NCI-H1092 treated with DMSO at 0.1 percent for 48 hours (cell line): Measurements from ENCODE around the gene VSIG10.
A peak's percentile ranks its signal among the peaks of the same experiment; 100 is the strongest.
"Not testable (repeated sequence)": the region's sequence is repeated elsewhere in the genome, so short reads cannot be mapped to it uniquely, and the experiment has no call there.

ENCODE experiments used
- DNase-seq: peaks from one replicate; lab custom pipeline; 2025; lab: John Stamatoyannopoulos, UW

Gene VSIG10, protein sequence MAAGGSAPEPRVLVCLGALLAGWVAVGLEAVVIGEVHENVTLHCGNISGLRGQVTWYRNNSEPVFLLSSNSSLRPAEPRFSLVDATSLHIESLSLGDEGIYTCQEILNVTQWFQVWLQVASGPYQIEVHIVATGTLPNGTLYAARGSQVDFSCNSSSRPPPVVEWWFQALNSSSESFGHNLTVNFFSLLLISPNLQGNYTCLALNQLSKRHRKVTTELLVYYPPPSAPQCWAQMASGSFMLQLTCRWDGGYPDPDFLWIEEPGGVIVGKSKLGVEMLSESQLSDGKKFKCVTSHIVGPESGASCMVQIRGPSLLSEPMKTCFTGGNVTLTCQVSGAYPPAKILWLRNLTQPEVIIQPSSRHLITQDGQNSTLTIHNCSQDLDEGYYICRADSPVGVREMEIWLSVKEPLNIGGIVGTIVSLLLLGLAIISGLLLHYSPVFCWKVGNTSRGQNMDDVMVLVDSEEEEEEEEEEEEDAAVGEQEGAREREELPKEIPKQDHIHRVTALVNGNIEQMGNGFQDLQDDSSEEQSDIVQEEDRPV

DNA sequence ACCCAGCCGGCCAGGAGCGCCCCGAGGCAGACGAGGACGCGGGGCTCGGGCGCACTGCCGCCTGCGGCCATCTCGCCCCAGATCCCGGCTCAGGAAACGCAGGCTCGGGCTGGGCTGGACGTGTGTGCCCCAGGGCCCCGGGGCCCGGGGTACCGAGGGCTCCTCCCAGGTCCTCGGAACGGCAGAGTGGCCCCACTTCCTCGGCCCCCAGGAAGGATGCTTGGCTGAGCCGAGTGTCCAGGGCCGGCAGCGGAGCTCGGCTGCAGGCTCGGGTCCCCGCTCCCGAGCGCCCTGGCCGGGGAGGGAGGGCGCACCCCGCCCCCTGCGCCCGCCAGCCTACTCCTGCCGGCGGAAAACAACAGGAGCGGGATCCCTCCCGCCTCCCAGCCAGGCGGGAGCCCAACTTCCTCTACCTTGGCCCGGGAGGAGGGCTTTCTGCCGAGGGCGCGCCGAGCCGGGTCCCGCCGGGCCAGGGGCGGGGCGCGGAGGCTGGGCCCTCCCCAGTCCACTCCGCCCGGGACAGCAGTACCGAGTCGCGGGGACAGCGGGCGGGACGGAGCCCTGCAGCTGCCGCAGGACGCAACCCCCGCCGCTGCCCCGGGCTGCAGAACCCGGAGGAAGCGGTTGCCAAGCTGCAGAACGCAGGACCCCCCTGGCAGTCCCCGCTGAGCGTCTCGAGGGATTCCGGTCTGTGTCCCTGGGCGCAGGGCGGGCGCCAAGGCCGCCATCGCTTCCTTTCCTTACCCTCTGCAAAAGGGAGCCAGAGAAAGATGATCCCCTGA lies at the start of gene VSIG10:
TSS of gene VSIG10 (minus strand) at position 411 of the 782 bp plus-strand sequence. CDS start at position 71, 340 bp downstream.
- DNase-seq = peak; percentile 48

DNA sequence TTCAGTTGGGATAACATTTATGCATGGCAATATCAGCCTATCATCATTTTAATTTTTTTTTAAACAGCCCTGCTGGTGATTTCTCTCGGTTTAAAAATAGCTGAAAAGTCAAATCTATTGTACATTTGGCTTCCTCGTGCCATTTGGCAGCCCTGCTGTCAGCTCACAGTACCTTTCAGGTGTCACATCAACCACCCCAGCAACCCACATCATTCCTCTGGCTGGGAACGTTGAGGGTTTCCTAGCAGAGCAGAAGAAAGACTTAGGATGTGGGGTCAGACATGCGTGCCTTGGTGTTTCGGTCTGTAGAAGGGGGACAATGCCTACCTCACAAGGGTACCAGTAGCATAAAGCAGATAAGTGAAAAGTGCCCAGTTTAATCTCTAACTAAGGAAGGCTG lies 47.9 kb upstream of the VSIG10 start:
- DNase-seq = no peak

DNA sequence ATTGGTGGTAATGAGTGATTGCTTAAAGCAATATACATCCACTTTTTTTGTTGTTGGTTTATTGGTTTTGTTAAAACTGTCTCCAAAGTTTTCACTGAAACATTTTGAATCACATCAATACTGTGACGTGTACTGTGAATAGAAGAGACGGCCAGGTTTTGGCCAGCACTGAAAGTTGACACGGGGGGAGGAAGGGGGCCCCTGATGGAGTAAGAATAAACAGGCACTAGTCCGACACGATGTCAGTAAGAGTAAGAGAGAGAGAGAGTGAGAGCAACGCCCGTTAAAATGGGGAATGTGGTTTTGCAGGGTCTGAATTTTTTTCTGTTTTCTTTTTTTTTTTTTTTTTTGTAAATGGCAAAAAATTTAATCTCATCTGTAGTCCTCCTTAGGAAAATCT lies 46.8 kb upstream of the VSIG10 start:
- DNase-seq = no peak

DNA sequence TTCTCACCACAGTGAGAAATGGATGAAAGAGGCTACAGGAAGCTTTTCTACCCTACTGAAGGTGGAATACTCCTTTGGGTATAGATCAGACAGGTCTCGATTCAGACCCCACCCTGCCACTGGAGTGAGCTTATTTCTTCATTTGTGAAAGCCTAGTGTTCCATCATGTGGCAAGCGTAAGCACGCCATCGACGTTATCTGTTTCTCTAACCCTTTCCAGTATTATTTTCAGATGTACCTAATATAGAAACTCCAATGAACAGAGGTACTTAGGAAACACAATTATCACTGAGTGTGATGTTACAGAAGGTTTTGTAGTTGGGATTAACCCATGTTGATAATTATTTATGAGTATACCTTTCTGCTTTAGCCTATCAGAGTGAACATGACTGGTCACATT lies 44.5 kb upstream of the VSIG10 start:
- DNase-seq = no peak

DNA sequence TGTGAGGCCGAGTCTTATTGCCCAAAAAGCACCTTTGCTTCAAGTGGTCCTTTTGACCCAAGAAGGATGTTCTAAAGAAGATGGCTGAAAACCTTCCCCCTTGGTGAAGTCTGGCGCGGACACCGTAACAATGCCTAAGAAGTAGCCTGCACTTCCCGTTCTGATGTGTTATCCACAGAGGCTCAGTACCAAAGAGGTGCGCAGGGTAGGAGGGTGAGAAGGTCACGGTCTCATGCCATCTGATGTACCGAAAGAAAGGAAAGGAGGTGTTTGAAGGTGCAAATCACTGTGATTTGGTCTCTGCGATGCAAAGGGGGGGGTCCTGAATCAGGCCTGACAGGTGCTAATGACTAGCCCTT lies 42.0 kb upstream of the VSIG10 start:
- no peak for DNase-seq

DNA sequence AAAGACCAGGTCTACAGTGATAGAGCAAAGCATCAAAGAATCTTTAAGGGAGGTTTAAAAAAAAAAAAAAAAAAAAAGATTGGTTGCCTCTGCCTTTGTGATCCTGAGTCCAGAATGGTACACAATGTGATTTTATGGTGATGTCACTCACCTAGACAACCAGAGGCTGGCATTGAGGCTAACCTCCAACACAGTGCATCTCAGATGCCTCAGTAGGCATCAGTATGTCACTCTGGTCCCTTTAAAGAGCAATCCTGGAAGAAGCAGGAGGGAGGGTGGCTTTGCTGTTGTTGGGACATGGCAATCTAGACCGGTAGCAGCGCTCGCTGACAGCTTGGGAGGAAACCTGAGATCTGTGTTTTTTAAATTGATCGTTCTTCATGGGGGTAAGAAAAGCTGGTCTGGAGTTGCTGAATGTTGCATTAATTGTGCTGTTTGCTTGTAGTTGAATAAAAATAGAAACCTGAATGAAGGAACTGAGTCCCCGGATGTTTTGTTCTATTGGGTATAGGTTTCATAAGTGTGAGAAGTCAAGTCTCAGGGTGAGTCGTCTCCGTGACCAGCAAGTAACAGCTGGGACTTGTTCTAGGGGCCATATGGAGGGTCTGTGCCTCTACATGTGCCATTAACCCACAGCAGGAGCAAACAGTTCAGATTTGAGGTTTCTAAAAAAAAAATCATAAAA lies 41.4 kb upstream of the VSIG10 start:
- DNase-seq = no peak

DNA sequence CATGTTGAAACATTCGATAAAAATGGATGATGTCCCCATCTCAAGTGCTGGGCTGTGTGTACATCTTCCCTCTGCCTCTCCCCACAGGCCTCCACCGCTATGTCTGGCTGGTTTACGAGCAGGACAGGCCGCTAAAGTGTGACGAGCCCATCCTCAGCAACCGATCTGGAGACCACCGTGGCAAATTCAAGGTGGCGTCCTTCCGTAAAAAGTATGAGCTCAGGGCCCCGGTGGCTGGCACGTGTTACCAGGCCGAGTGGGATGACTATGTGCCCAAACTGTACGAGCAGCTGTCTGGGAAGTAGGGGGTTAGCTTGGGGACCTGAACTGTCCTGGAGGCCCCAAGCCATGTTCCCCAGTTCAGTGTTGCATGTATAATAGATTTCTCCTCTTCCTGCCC lies 40.7 kb upstream of the VSIG10 start:
- no peak for DNase-seq

DNA sequence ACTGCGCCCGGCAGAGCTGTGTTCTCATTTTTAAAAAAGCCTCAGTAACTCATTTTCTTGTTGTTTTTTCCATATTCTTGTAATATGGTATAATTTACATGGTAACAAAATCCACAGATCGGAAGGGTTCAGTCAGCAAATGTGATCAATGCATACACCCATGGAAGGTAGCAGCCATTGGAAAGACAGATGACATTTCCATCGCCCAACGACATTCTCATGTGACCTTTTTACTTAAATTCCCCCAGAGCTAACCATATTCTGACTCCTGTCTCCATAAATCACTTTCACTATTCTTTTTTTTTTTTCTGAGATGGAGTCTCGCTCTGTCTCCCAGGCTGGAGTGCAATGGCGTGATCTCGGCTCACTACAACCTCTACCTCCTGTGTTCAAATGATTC lies 37.0 kb upstream of the VSIG10 start:
- DNase-seq = no peak

DNA sequence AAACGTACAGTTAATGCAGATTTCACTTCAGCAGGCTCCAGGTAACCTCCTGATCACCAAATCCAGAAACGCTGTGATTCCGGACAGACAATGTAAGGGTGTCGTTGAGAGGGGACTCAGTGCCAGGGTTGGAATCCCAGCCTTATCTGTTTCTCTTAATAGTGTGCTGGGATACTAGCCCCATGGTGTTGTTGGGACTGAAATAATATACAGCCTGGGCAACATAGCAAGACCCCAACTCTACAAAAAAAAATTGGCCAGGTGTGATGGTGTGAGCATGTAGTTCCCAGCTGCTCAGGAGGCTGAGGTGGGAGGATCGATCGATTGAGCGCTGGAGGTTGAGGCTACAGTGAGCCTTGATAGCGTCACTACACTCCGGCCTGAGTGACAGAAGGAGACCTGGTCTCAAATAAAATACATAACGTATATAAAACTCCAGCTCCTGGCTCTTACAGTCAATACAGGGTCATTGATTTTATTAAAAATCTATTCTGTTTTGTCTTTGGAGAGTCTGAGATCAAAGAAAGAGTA lies 33.4 kb upstream of the VSIG10 start:
- no peak for DNase-seq

DNA sequence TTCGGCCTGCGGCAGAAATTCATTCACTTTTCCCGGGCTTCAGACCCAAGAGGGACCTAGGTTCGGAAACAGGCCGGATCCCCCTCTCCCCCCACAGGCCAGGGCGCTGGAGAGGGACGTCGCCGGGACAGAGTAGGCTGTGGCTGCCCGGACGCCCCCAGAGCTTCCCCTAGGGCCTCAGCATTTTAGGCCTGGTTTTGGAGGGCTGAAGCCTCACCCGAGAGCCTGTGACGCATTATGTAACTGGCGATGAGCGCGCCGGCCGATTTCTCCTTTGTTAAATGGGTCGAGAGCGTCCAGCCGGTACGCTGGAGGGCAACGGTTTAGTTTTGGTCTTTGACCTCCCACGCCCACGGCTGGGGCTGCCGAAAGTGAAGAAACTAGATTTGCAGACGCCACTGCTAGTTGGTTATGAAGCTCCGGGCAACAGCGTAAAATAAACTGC lies 32.8 kb upstream of the VSIG10 start:
- no peak for DNase-seq

DNA sequence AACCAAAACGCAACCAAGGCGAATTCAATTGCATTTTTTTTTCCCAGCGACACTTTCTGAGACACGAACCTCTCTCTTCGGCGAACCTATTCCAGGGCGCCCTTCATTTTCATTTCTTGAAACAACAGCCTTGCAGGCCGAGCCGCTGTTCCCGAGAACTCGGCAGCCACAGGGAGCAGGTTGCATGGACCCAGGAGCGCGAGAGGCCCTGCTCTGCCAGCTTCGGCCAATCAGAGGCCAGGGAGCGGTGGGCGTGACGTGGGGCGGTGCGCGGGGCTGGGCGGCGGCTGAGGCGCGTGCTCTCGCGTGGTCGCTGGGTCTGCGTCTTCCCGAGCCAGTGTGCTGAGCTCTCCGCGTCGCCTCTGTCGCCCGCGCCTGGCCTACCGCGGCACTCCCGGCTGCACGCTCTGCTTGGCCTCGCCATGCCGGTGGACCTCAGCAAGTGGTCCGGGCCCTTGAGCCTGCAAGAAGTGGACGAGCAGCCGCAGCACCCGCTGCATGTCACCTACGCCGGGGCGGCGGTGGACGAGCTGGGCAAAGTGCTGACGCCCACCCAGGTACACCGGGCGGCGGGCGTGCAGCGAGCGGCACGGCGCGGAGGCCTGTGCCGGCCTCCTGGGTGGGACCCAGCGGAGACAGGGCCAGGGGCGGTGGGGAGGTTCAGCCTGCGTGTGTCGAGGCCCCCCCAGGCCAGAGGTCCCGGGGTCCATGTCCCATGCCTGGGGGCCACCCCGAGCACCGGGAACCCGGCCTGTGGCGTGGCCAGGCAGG lies 32.2 kb upstream of the VSIG10 start, which contains the start of gene PEBP1:
TSS of gene PEBP1 (plus strand) at position 337 of the 771 bp plus-strand sequence. CDS start at position 423, 86 bp downstream.
- DNase-seq = peak; percentile 85

DNA sequence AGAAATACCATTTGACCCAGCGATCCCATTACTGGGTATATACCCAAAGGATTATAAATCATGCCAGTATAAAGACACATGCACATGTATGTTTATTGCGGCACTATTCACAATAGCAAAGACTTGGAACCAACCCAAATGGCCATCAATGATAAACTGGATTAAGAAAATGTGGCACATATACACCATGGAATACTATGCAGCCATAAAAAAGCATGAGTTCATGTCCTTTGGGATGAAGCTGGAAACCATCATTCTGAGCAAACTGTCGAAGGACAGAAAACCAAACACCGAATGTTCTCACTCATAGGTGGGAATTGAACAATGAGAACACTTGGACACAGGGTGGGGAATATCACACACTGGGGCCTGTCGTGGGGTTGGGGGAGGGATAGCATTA lies 25.6 kb upstream of the VSIG10 start:
- not testable (repeated sequence) for DNase-seq

DNA sequence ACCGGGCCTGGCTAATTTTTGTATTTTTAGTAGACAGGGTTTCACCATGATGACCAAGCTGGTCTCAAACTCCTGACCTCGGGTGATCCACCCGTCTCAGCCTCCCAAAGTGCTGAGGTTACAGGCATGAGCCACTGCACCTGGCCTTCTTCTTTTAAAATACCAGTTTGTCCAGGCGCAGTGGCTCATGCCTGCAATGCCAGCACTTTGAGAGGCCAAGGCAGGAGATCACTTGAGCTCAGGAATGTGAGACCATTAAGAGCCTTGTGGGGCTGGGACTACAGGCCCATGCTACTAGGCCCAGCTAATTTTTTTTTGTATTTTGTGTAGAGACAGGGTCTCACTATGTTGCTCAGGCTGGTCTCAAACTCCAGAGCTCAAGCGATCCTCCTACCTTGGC lies 24.1 kb upstream of the VSIG10 start:
- DNase-seq = no peak

DNA sequence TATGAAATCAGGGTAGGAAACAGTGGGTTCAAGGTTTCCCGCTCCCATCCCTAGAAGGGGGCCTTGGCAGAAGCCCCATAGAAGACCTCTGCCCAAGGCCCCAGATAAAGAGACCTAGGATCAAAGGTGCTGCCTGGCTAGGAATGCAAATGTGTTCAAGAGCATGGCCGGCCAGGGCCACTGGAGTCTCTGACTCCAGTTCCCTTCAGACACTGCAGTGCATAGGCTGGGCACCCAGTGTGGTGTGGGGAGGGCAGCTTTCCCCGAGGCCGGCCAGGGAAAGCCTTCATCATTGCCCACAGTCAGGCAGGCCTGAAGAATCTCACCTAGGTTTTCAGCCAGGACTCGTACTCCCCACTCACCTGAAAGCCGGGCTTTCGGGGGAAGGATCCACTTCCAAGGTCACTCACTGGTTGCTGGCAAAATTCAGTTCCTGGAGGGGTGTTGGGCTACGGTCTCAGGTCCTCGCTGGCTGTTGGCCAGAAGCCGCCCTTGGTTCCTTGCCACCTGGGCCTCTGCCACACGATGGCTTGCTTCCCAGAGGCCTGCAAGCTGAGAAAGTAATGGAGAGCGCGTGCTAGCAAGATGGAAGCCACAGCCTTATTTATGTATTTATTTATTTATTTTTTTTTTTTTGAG lies 22.4 kb upstream of the VSIG10 start:
- DNase-seq = peak; percentile 86

DNA sequence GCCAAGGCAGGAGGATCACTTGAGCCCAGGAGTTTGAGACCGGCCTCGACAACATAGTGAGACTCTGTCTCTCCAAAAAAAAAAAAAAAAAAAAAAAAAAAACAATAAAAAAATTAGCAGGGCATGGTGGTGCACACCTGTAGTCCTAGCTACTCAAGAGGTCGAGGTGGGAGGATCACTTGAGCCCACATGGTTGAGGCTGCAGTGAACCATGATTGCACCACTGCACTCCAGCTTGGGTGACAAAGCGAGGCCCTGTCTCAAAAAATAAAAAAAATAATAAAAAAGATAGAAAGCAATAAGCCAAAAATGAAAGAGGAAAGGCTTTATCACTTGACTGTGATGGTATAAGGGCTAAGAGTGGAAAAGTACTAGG lies 21.9 kb upstream of the VSIG10 start:
- no peak for DNase-seq

DNA sequence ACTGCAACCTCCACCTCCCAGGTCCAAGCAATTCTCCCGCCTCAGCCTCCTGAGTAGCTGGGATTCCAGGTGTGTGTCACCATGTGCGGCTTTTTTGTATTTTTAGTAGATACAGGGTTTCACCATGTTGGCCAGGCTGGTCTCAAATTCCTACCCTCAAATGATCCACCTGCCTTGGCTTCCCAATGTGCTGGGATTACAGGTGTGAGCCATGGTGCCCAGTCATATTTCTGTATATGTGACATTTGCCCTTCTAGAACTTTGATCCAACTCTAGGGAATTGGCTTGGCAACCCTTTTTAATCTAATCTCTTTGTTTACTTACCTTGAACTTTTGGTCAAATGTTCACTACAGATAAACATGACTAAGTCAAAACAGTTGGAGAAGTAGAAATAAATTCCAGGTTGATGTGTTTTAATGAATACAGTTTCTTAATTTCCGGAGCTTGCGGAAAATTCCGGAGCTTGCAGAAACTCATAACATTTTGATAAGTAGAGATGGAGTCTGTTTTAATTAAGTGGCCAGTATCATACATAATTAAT lies 20.6 kb upstream of the VSIG10 start:
- DNase-seq = no peak

DNA sequence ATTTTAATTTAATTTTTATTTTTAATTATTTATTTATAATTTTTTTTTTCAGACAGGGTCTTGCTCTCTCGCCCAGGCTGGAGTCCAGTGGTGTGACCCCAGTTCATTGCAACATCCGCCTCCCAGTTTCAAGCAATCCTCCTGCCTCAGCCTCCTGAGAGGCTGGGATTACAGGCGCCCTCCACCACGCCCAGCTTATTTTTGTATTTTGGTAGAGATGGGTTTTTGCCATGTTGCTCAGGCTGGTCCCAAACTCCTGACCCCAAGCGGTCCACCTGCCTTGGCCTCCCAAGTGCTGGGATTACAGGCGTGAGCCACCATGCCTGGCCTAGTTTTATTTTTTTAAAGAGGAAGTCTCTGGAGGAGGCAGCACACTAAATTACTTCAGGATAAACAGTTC lies 18.5 kb upstream of the VSIG10 start:
- no peak for DNase-seq

DNA sequence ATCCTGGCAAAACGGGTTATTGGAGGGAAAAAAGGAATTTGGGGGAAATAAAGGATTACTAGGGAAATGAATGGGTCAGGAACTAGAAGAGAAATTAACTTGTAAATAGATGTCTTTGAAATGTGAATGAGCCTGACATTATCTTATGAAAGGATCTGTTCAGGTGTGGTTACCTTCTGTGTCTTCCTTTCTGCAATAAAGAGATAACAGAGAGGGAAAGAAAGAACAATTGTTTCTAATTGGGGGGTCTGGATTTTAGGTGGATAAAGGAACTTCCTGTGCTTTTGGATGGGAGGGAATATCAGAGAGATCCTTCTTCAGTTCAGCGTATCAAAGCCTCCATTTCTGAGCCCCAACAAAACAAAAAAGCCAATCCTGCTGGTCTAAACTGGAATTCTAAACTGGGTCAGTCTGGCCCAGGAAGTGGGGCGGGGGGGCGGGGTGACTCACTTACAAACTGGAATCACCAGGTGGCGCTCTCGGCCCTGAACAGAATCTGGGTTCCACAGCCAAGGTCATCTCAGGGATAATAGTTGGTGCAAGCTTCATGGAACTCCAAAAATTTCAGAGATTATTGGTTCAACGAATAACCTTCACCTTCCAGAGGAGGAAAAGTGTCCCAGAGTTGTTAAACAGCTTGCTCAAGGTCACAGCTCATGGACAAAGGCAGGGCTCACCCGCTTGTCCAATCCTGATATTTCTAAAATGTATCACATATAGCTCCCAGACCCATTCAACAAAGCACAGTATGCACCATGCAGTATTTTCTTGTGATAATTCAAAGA lies 17.0 kb upstream of the VSIG10 start:
- peak; percentile 36 for DNase-seq

DNA sequence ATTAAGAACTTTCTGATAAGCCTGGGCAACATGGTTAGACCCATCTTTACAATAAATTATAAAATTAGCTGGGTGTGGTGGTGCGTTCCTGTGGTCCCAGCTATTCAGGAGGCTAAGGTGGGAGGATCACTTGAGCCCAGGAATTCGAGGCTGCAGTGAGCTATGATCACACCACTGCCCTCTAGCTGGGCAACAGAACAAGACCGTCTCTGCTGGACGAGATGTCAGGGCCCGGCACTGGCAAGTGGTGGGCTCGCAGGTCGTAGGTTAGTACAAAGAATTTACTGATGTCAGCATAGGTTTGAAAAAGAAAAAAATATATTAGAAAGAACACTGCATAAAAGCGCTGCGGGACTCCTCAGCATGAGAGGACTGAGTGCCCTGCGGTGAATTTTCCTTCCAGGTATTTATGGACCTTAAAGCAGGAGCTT lies 15.7 kb upstream of the VSIG10 start:
- DNase-seq = no peak

DNA sequence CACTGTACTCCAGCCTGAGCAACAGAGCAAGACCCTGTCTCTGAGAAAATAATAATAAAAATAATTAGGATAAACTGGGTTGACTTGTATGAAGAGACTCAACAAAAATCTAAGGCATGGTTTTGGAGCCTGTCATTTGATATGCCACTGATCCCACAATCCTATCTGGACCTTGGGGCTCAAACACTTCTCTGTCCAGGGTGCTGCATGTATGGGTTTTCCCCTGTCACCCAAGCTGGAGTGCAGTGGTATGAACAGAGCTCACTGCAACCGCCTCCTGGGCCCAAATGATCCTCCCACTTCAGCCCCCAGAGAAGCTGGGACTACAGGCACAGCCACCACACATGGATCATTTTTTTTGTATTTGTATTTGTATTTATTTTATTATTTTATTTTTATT lies 5.3 kb upstream of the VSIG10 start:
- no peak for DNase-seq
